Glutamatergic neuron (in vitro differentiated cells): ENCODE measurements around the gene ARCN1. TPM values are rescaled to one million over a fixed set of nuclear protein-coding genes. Genes with fewer than 3 reads are reported as not detected.

Experiments
- DNase-seq: peaks from one replicate; pipeline ENCODE4 v3.0.0; 2022
- H3K27ac Mint-ChIP-seq: one replicate; pipeline ENCODE4 v1.8.0; 2020; ENCODE audit warnings: mild to moderate bottlenecking, mixed read lengths, inconsistent platforms; ENCODE audit not compliant: unreplicated experiment
- H3K27me3 Mint-ChIP-seq: one replicate; pipeline ENCODE4 v1.8.0; 2020; ENCODE audit warnings: mild to moderate bottlenecking, moderate library complexity, mixed read lengths, inconsistent platforms; ENCODE audit not compliant: unreplicated experiment
- H3K36me3 Mint-ChIP-seq: one replicate; pipeline ENCODE4 v1.8.0; 2020; ENCODE audit warnings: mild to moderate bottlenecking, mixed read lengths, inconsistent platforms; ENCODE audit not compliant: unreplicated experiment
- H3K4me1 Mint-ChIP-seq: one replicate; pipeline ENCODE4 v1.8.0; 2020; ENCODE audit warnings: mild to moderate bottlenecking, low read depth, mixed read lengths, inconsistent platforms; ENCODE audit not compliant: unreplicated experiment
- H3K4me3 Mint-ChIP-seq: one replicate; pipeline ENCODE4 v1.8.0; 2020; ENCODE audit warnings: mild to moderate bottlenecking, mixed read lengths, inconsistent platforms; ENCODE audit not compliant: unreplicated experiment
- H3K9me3 Mint-ChIP-seq: one replicate; pipeline ENCODE4 v1.8.0; 2020; ENCODE audit warnings: mild to moderate bottlenecking, moderate library complexity, mixed read lengths, inconsistent platforms; ENCODE audit not compliant: unreplicated experiment
- long read RNA-seq: library from polyadenylated mRNA; unstranded; transcript quantifications from one replicate; pipeline ENCODE4 v2.0.0, GENCODE V29; 2020; ENCODE audit not compliant: unreplicated experiment
- total RNA-seq: library from RNA; stranded (reverse); fragmentation: NEBNext Ultra II Directional; extraction: Animal tissue kit (Norgen Biotek cat#: 25700); gene quantifications from one replicate; pipeline ENCODE4 v1.2.1, GENCODE V29; 2021; ENCODE audit not compliant: unreplicated experiment
- TF ChIP-seq, protein P1 (sequence below): fragments of 200-600 bp; sonication (generic); IDR thresholded peaks from one replicate; pipeline ENCODE4 v1.5.0; 2021; ENCODE audit not compliant: partially characterized antibody, unreplicated experiment

The ARCN1 gene
- 118 TPM for total RNA-seq
- long read RNA-seq, partial matches to known transcripts = 0 of 6 reads
- long read RNA-seq, other reads (novel, unspliced or antisense) = 3 of 6 reads

DNA sequence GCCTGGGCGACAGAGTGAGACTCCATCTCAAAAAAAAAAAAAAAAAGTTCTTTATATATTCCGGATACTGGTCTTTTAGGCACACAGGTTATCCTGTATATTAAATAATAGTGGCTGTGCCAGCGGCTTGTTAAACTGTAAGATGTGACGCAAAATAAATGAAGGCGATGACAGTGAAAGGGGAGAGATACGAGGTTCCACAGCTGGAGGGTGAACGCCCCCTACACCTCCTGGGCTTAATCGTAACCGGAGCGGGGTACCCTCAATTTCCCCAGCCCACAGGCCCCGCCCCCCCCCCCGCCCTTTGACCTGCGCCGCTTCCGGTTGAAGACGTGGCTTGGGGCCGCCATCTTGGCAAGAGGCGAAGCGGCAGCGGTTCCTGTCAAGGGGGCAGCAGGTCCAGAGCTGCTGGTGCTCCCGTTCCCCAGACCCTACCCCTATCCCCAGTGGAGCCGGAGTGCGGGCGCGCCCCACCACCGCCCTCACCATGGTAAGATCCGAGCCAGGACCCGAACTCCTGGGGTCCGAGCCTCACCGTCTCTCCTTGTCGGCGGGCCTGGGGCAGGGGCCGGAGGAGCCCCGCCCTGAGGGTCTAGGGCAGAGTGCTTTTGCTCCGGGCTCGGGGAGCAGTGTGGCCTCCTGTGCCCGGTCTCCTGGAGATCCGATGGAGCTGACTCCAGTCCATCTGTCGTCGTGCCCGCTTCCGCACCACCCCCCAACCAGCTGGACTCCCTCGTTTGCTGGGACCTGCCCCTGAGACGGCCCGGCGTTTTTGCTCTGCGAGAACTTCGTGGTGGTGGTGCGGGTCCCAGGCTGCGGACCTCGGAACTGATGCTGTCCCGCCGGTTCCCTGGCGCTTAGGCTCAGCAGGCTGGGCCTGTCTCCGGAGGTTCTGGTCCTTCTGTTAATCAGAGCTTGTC is at the start of gene ARCN1:
ARCN1 (plus strand) TSS at position 349 of the 920 bp plus-strand sequence; CDS start at position 488, 139 bp downstream.
- H3K27ac Mint-ChIP-seq = peak within 1 kb of the TSS; percentile 93
- H3K4me3 Mint-ChIP-seq = peak within 1 kb of the TSS; percentile 97
- H3K4me1 Mint-ChIP-seq = peaks cover 8% of the 10 kb centered on the region
- no peaks in the 10 kb centered on the region for H3K36me3 Mint-ChIP-seq
- H3K9me3 Mint-ChIP-seq = peaks cover 3% of the 10 kb centered on the region
- DNase-seq = peak; percentile 82
- H3K27me3 Mint-ChIP-seq = peaks cover 2% of the 10 kb centered on the region
- TF ChIP-seq, protein P1, sequence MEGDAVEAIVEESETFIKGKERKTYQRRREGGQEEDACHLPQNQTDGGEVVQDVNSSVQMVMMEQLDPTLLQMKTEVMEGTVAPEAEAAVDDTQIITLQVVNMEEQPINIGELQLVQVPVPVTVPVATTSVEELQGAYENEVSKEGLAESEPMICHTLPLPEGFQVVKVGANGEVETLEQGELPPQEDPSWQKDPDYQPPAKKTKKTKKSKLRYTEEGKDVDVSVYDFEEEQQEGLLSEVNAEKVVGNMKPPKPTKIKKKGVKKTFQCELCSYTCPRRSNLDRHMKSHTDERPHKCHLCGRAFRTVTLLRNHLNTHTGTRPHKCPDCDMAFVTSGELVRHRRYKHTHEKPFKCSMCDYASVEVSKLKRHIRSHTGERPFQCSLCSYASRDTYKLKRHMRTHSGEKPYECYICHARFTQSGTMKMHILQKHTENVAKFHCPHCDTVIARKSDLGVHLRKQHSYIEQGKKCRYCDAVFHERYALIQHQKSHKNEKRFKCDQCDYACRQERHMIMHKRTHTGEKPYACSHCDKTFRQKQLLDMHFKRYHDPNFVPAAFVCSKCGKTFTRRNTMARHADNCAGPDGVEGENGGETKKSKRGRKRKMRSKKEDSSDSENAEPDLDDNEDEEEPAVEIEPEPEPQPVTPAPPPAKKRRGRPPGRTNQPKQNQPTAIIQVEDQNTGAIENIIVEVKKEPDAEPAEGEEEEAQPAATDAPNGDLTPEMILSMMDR = no peak

DNA sequence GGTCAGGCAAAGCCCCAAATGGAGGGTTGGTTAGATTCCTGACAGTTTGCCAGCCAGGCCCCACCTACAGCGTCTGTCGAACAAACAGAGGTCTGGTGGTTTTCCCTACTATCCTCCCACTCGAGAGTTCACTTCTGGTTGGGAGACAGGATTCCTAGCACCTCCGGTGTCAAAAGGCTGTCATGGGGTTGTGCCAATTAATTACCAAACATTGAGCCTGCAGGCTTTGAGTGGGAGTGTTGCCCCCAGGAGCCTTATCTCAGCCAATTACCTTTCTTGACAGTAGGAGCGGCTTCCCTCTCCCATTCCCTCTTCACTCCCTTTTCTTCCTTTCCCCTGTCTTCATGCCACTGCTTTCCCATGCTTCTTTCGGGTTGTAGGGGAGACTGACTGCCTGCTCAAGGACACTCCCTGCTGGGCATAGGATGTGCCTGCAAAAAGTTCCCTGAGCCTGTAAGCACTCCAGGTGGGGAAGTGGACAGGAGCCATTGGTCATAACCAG is 49.6 kb upstream of the ARCN1 start:
- H3K27me3 Mint-ChIP-seq = peaks cover 4% of the 10 kb centered on the region
- no peak for DNase-seq
- no peaks in the 10 kb centered on the region for H3K36me3 Mint-ChIP-seq
- H3K9me3 Mint-ChIP-seq = no peaks in the 10 kb centered on the region
- H3K27ac Mint-ChIP-seq = no peak overlapping the region
- no peaks in the 10 kb centered on the region for H3K4me1 Mint-ChIP-seq
- TF ChIP-seq, protein P1 = no peak
- no peak overlapping the region for H3K4me3 Mint-ChIP-seq

DNA sequence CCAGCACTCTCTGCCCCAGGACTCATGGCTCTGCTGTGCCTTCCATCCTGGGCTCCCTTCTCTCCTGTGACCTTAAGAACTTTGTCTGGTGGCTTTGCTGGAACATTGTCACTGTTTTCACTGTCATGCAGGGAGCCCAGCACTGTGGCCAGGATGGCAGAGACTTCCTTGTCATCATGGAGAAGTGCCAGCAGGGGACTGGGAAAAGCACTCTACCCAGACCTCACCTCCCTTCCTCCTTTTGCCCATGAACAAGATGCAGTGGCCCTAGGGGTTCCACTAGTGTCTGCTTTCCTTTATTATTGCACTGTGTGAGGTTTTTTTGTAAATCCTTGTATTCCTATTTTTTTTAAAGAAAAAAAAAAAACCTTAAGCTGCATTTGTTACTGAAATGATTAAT is 47.9 kb upstream of the ARCN1 start:
- no peak for DNase-seq
- no peak overlapping the region for H3K4me3 Mint-ChIP-seq
- no peak overlapping the region for H3K27ac Mint-ChIP-seq
- H3K9me3 Mint-ChIP-seq = peaks cover 2% of the 10 kb centered on the region
- peaks cover 7% of the 10 kb centered on the region for H3K27me3 Mint-ChIP-seq
- no peaks in the 10 kb centered on the region for H3K4me1 Mint-ChIP-seq
- no peaks in the 10 kb centered on the region for H3K36me3 Mint-ChIP-seq
- TF ChIP-seq, protein P1 = no peak

DNA sequence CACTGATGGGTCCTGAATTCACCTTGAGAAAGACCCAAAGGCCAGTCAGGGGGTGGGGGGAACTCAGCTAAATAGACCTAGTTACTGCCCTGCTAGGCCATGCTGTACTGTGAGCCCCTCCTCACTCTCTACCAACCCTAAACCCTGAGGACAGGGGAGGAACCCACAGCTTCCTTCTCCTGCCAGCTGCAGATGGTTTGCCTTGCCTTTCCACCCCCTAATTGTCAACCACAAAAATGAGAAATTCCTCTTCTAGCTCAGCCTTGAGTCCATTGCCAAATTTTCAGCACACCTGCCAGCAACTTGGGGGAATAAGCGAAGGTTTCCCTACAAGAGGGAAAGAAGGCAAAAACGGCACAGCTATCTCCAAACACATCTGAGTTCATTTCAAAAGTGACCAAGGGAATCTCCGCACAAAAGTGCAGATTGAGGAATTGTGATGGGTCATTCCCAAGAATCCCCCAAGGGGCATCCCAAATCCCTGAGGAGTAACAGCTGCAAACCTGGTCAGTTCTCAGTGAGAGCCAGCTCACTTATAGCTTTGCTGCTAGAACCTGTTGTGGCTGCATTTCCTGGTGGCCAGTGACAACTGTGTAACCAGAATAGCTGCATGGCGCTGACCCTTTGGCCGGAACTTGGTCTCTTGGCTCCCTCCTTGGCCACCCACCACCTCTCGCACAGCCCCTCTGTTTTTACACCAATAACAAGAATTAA is 47.3 kb upstream of the ARCN1 start:
- Mint-ChIP-seq H3K4me3 (no peak overlapping the region), H3K36me3 (no peaks in the 10 kb centered on the region), H3K27me3 (peaks cover 13% of the 10 kb centered on the region), H3K27ac (peak overlapping the region; percentile 43), H3K4me1 (peaks cover 3% of the 10 kb centered on the region), H3K9me3 (peaks cover 6% of the 10 kb centered on the region)
- DNase-seq = no peak
- TF ChIP-seq, protein P1 = no peak
